ENCODE measurements around the gene GRIN2C.

GRIN2C gene

DNA sequence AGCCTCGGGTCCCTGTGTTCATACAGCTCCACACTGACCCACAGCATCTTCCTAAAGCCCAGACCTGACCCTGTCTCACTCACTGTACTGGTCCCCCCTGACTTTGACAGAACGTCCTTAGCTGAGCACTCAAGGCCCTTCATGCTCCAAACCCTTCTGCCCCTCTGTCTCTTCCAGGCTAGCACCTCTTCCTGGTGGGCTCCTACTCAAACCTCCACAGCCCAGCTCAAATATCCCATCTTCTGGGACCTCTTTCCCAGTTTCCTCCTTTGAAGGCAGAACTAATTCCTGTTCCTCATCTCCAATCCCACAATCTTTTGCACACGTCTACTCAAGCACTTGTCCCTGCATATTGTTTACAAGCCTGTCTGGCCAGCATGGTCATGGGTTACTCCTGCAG lies 8.8 kb downstream of the GRIN2C start:
- no peak overlapping the region for H3K4me3 ChIP-seq (ENCODE audit: low read length)
- no peak overlapping the region for H3K9ac ChIP-seq (ENCODE audit: low read length)
- TF ChIP-seq EZH2phosphoT487 (IDR thresholded peaks at IDR 0.05; ENCODE audit: low read length) = no peak
- TF ChIP-seq, protein P1, sequence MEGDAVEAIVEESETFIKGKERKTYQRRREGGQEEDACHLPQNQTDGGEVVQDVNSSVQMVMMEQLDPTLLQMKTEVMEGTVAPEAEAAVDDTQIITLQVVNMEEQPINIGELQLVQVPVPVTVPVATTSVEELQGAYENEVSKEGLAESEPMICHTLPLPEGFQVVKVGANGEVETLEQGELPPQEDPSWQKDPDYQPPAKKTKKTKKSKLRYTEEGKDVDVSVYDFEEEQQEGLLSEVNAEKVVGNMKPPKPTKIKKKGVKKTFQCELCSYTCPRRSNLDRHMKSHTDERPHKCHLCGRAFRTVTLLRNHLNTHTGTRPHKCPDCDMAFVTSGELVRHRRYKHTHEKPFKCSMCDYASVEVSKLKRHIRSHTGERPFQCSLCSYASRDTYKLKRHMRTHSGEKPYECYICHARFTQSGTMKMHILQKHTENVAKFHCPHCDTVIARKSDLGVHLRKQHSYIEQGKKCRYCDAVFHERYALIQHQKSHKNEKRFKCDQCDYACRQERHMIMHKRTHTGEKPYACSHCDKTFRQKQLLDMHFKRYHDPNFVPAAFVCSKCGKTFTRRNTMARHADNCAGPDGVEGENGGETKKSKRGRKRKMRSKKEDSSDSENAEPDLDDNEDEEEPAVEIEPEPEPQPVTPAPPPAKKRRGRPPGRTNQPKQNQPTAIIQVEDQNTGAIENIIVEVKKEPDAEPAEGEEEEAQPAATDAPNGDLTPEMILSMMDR (IDR thresholded peaks at IDR 0.05; ENCODE audit: low read length) = no peak
- no peak for TF ChIP-seq EZH2 (optimal IDR thresholded peaks at IDR 0.05; ENCODE audit: low read depth, low read length)
- H4K20me1 ChIP-seq (ENCODE audit: insufficient read depth, low read length) = no peaks in the 10 kb centered on the region
- no peak overlapping the region for H3K27ac ChIP-seq (ENCODE audit: low read length)
- no peaks in the 10 kb centered on the region for H3K36me3 ChIP-seq (replicated peaks; ENCODE audit: insufficient read depth, low read length)
- H3K9me2 ChIP-seq (replicated peaks; ENCODE audit: insufficient read depth, low read length) = no peaks in the 10 kb centered on the region
- peaks cover 24% of the 10 kb centered on the region for H3K27me3 ChIP-seq (replicated peaks; ENCODE audit: insufficient read depth, low read length)
- H3K4me2 ChIP-seq (ENCODE audit: low read depth, low read length) = no peak overlapping the region
- no peaks in the 10 kb centered on the region for H3F3A ChIP-seq (ENCODE audit: insufficient read depth, low read length)
- H3K9me3 ChIP-seq (replicated peaks; ENCODE audit: insufficient read depth, low read length) = no peaks in the 10 kb centered on the region
- DNase-seq = no peak
- 0 out of 2 replicates have a peak, but pooled peaks cover 1% of the 10 kb centered on the region for H3K4me1 ChIP-seq (ENCODE audit: low read length)
- no peaks in the 10 kb centered on the region for H3K79me2 ChIP-seq (ENCODE audit: low read length)
- H2AFZ ChIP-seq (ENCODE audit: low read length) = no peak overlapping the region

DNA sequence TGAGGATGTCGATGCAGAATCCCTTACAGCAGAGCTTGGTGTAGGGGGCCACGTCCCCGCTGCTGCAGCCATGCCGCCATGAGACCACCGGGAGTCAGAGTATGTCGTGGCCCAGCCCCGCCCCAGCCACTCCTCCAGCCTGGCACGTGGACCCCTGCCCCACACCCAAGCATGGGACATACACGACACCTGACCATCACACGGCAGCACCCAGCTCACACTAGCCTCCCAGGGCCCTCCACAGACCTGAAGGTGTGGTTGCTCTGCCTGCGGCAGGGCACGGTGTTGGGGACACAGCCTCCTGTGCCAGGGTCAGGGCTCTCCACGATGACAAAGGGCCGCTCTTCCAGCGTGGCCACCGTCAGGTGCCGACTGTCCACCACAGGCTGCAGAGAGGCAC lies 9.4 kb downstream of the GRIN2C start:
- H3K79me2 ChIP-seq (ENCODE audit: low read length) = no peaks in the 10 kb centered on the region
- H4K20me1 ChIP-seq (ENCODE audit: insufficient read depth, low read length) = no peaks in the 10 kb centered on the region
- H3K27ac ChIP-seq (ENCODE audit: low read length) = no peak overlapping the region
- no peak overlapping the region for H3K9ac ChIP-seq (ENCODE audit: low read length)
- no peaks in the 10 kb centered on the region for H3K9me3 ChIP-seq (replicated peaks; ENCODE audit: insufficient read depth, low read length)
- no peak overlapping the region for H3K4me2 ChIP-seq (ENCODE audit: low read depth, low read length)
- H2AFZ ChIP-seq (ENCODE audit: low read length) = no peak overlapping the region
- TF ChIP-seq EZH2phosphoT487 (IDR thresholded peaks at IDR 0.05; ENCODE audit: low read length) (no peak), EZH2 (optimal IDR thresholded peaks at IDR 0.05; ENCODE audit: low read depth, low read length) (no peak)
- TF ChIP-seq, protein P1 (IDR thresholded peaks at IDR 0.05; ENCODE audit: low read length) = no peak
- no peaks in the 10 kb centered on the region for H3K4me1 ChIP-seq (ENCODE audit: low read length)
- no peak for DNase-seq
- no peaks in the 10 kb centered on the region for H3K36me3 ChIP-seq (replicated peaks; ENCODE audit: insufficient read depth, low read length)
- H3K4me3 ChIP-seq (ENCODE audit: low read length) = no peak overlapping the region
- H3F3A ChIP-seq (ENCODE audit: insufficient read depth, low read length) = no peaks in the 10 kb centered on the region
- no peaks in the 10 kb centered on the region for H3K9me2 ChIP-seq (replicated peaks; ENCODE audit: insufficient read depth, low read length)
- peaks cover 20% of the 10 kb centered on the region for H3K27me3 ChIP-seq (replicated peaks; ENCODE audit: insufficient read depth, low read length)

DNA sequence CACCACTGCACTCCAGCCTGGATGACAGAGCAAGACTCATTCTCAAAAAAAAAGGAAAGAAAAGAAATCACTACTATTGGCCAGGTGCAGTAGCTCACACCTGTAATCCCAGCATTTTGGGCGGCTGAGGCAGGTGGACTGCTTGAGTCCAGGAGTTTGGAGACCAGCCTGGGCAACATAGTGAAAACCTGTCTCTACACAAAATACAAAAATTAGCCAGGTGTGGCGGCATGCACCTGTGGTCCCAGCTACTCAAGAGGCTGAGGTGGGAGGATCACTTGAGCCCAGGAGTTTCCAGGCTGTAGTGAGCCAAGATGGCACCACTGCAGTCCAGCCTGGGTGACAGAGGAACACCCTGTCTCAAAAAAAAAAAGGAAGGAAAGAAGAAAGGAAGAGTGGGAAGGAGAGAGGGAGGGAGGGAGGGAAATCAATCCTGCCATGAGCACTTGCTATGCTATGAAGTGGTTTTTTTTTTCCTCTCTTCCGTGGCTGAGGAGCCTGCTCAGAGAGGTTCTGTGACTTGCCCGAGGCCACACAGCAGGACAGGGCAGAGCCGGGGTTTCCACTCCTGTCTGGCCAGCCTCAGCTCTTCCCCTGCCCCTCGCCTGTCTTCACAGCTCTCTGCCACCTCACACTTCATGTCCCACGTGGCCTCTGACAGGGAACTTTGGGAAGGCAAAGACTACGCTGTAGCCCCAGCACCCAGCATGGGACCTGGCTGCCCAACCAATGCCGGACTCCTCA lies 10.9 kb downstream of the GRIN2C start:
- Histone ChIP-seq H3K4me2 (ENCODE audit: low read depth, low read length) (no peak overlapping the region), H3K9me3 (replicated peaks; ENCODE audit: insufficient read depth, low read length) (no peaks in the 10 kb centered on the region), H3F3A (ENCODE audit: insufficient read depth, low read length) (no peaks in the 10 kb centered on the region), H2AFZ (ENCODE audit: low read length) (no peak overlapping the region), H3K27me3 (replicated peaks; ENCODE audit: insufficient read depth, low read length) (peaks cover 8% of the 10 kb centered on the region), H3K79me2 (ENCODE audit: low read length) (no peaks in the 10 kb centered on the region), H3K27ac (ENCODE audit: low read length) (no peak overlapping the region), H3K4me1 (ENCODE audit: low read length) (no peaks in the 10 kb centered on the region), H3K36me3 (replicated peaks; ENCODE audit: insufficient read depth, low read length) (no peaks in the 10 kb centered on the region), H4K20me1 (ENCODE audit: insufficient read depth, low read length) (no peaks in the 10 kb centered on the region), H3K4me3 (ENCODE audit: low read length) (no peak overlapping the region), H3K9me2 (replicated peaks; ENCODE audit: insufficient read depth, low read length) (no peaks in the 10 kb centered on the region), H3K9ac (ENCODE audit: low read length) (no peak overlapping the region)
- TF ChIP-seq EZH2 (optimal IDR thresholded peaks at IDR 0.05; ENCODE audit: low read depth, low read length) = no peak
- TF ChIP-seq, protein P1 (IDR thresholded peaks at IDR 0.05; ENCODE audit: low read length) = no peak
- no peak for TF ChIP-seq EZH2phosphoT487 (IDR thresholded peaks at IDR 0.05; ENCODE audit: low read length)
- no peak for DNase-seq
